Measurements from ENCODE around the gene KLHL28. TPM values are rescaled to one million over a fixed set of nuclear protein-coding genes. Genes with fewer than 3 reads are reported as not detected.
A peak's percentile ranks its signal among the peaks of the same experiment; 100 is the strongest.

KLHL28 gene
- total and polyA plus RNA-seq, 7 donors, result 3.3 to 15.5 (median 12.2) TPM

- no peak overlapping the region for H3K27ac ChIP-seq
- peak overlapping the region; percentile 89 for H3K4me3 ChIP-seq
- WGBS, 3 donors, result 80 to 86% (median 81%) methylated on average over 3 of the region's 3 CpGs
- no peak for ATAC-seq
- intact Hi-C loops (cut with DNase I), result no loop called here
- H3K4me1 ChIP-seq, result peaks cover 51% of the 10 kb centered on the region
- no peak for TF ChIP-seq CTCF (IDR thresholded peaks at IDR 0.05)
- no peak for DNase-seq
- no peaks in the 10 kb centered on the region for H3K9me3 ChIP-seq
- no peaks in the 10 kb centered on the region for H3K27me3 ChIP-seq (ENCODE audit: insufficient read depth in 3 of 3, low read length in 2 of 3)
- H3K36me3 ChIP-seq (ENCODE audit: insufficient read depth in 1 of 2, low read depth in 1 of 2), result no peaks in the 10 kb centered on the region
These were observed 2.2 kb downstream of the KLHL28 start for GRCh38 chr14:44959538-44959937.

- peaks cover 37% of the 10 kb centered on the region for H3K4me1 ChIP-seq
- WGBS, 3 donors, result 98 to 100% (median 99%) methylated on average over 3 of the region's 3 CpGs
- ATAC-seq (no peak), DNase-seq (no peak)
- H3K27ac ChIP-seq, result no peak overlapping the region
- peaks cover 0 to 3% of the 10 kb centered on the region in 2 donors for H3K36me3 ChIP-seq (ENCODE audit: insufficient read depth in 1 of 2, low read depth in 1 of 2)
- TF ChIP-seq CTCF (IDR thresholded peaks at IDR 0.05), result no peak
- H3K4me3 ChIP-seq, result no peak overlapping the region
- intact Hi-C loops (cut with DNase I), result no loop called here
- no peaks in the 10 kb centered on the region for H3K9me3 ChIP-seq
- H3K27me3 ChIP-seq (ENCODE audit: insufficient read depth in 3 of 3, low read length in 2 of 3), result no peaks in the 10 kb centered on the region
These were observed 4.9 kb downstream of the KLHL28 start for GRCh38 chr14:44956866-44957265.

- H3K9me3 ChIP-seq, result no peaks in the 10 kb centered on the region
- intact Hi-C loops (cut with DNase I), result no loop called here
- DNase-seq (no peak), ATAC-seq (no peak)
- H3K4me1 ChIP-seq, result peaks cover 37% of the 10 kb centered on the region
- WGBS, 3 donors, result 69 to 70% (median 70%) methylated on average over 3 of the region's 3 CpGs
- TF ChIP-seq CTCF (IDR thresholded peaks at IDR 0.05), result no peak
- H3K27me3 ChIP-seq (ENCODE audit: insufficient read depth in 3 of 3, low read length in 2 of 3), result no peaks in the 10 kb centered on the region
- H3K27ac ChIP-seq, result no peak overlapping the region
- no peak overlapping the region for H3K4me3 ChIP-seq
- peaks cover 3% of the 10 kb centered on the region in 2 donors for H3K36me3 ChIP-seq (ENCODE audit: insufficient read depth in 1 of 2, low read depth in 1 of 2)
These were observed 6.2 kb downstream of the KLHL28 start for GRCh38 chr14:44955528-44955927.

GRCh38 chr14:44954750-44955149 lies 7.0 kb downstream of the KLHL28 start:
- no peak overlapping the region for H3K4me3 ChIP-seq
- TF ChIP-seq CTCF (IDR thresholded peaks at IDR 0.05), result no peak
- no peaks in the 10 kb centered on the region for H3K27me3 ChIP-seq (ENCODE audit: insufficient read depth in 3 of 3, low read length in 2 of 3)
- no peak for DNase-seq
- no peak for ATAC-seq
- intact Hi-C loops (cut with DNase I), result no loop called here
- H3K9me3 ChIP-seq, result no peaks in the 10 kb centered on the region
- no peak overlapping the region for H3K27ac ChIP-seq
- peaks cover 3% of the 10 kb centered on the region in 2 donors for H3K36me3 ChIP-seq (ENCODE audit: insufficient read depth in 1 of 2, low read depth in 1 of 2)
- WGBS, 3 donors, result 95 to 98% (median 96%) methylated on average over 3 of the region's 3 CpGs
- H3K4me1 ChIP-seq, result peaks cover 33% of the 10 kb centered on the region

- ATAC-seq (no peak), DNase-seq (no peak)
- H3K4me3 ChIP-seq, result no peak overlapping the region
- H3K4me1 ChIP-seq, result peaks cover 11% of the 10 kb centered on the region
- peaks cover 3% of the 10 kb centered on the region for H3K9me3 ChIP-seq
- peaks cover 3% of the 10 kb centered on the region in 2 donors for H3K36me3 ChIP-seq (ENCODE audit: insufficient read depth in 1 of 2, low read depth in 1 of 2)
- no peaks in the 10 kb centered on the region for H3K27me3 ChIP-seq (ENCODE audit: insufficient read depth in 3 of 3, low read length in 2 of 3)
- intact Hi-C loops (cut with DNase I), result no loop called here
- TF ChIP-seq CTCF (IDR thresholded peaks at IDR 0.05), result no peak
- WGBS, 3 donors, result 86 to 88% (median 86%) methylated on average over 4 of the region's 4 CpGs
- H3K27ac ChIP-seq, result no peak overlapping the region
These were observed 9.2 kb downstream of the KLHL28 start for GRCh38 chr14:44952391-44953110.

All from psoas muscle (tissue), 8 donors.